MM.1S (cell line): ENCODE results near the gene PSMC3IP.

Experiments used
- DNase-seq: peaks from one replicate; pipeline ENCODE4 v3.0.0-alpha.2; 2015
- H2AFZ ChIP-seq: fragments of 300-600 bp; sonication (generic); 2 replicates; pipeline ENCODE4 v1.6.0; 2016; ENCODE audit warnings: antibody characterized with exemption, low read length
- H3F3A ChIP-seq: fragments of 300-600 bp; sonication (generic); 2 replicates; pipeline ENCODE4 v1.6.1; 2016; ENCODE audit warnings: mild to moderate bottlenecking, antibody characterized with exemption, low read length, moderate library complexity, mixed read lengths; ENCODE audit not compliant: insufficient read depth
- H3K27ac ChIP-seq: fragments of 300-600 bp; sonication (generic); 2 replicates; pipeline ENCODE4 v1.5.1; 2016; ENCODE audit warnings: mild to moderate bottlenecking, low read length
- H3K27me3 ChIP-seq: fragments of 300-600 bp; sonication (generic); replicated peaks from 2 replicates; pipeline ENCODE4 v1.6.0; 2016; ENCODE audit warnings: low read length; ENCODE audit not compliant: insufficient read depth
- H3K36me3 ChIP-seq: fragments of 300-600 bp; sonication (generic); replicated peaks from 2 replicates; pipeline ENCODE4 v1.6.1; 2016; ENCODE audit warnings: mild to moderate bottlenecking, low read length, mixed read lengths; ENCODE audit not compliant: insufficient read depth
- H3K4me1 ChIP-seq: fragments of 300-600 bp; sonication (generic); 2 replicates; pipeline ENCODE4 v1.6.1; 2016; ENCODE audit warnings: low read length, mixed read lengths
- H3K4me2 ChIP-seq: fragments of 300-600 bp; sonication (generic); 2 replicates; pipeline ENCODE4 v1.6.0; 2016; ENCODE audit warnings: low read depth, low read length
- H3K4me3 ChIP-seq: fragments of 300-600 bp; sonication (generic); 2 replicates; pipeline ENCODE4 v1.5.1; 2016; ENCODE audit warnings: low read length, mixed read lengths
- H3K79me2 ChIP-seq: fragments of 300-600 bp; sonication (generic); 2 replicates; pipeline ENCODE4 v1.6.1; 2016; ENCODE audit warnings: mixed run types, low read length, mixed read lengths
- H3K9ac ChIP-seq: fragments of 300-600 bp; sonication (generic); 2 replicates; pipeline ENCODE4 v1.6.1; 2016; ENCODE audit warnings: low read length, mixed read lengths
- H3K9me2 ChIP-seq: fragments of 300-600 bp; sonication (generic); replicated peaks from 2 replicates; pipeline ENCODE4 v1.6.1; 2016; ENCODE audit warnings: mild to moderate bottlenecking, low read length, mixed read lengths; ENCODE audit not compliant: insufficient read depth
- H3K9me3 ChIP-seq: fragments of 300-600 bp; sonication (generic); replicated peaks from 2 replicates; pipeline ENCODE4 v1.6.1; 2016; ENCODE audit warnings: mild to moderate bottlenecking, low read length, mixed read lengths; ENCODE audit not compliant: insufficient read depth
- H4K20me1 ChIP-seq: fragments of 300-600 bp; sonication (generic); 2 replicates; pipeline ENCODE4 v1.6.1; 2016; ENCODE audit warnings: mild to moderate bottlenecking, low read length, moderate library complexity, mixed read lengths; ENCODE audit not compliant: insufficient read depth
- CTCF ChIP-seq: fragments of 300-600 bp; sonication (generic); IDR thresholded peaks from 2 replicates; pipeline ENCODE4 v1.5.1; 2016; ENCODE audit warnings: antibody characterized with exemption, low read length, mixed read lengths
- EZH2 ChIP-seq: fragments of 300-600 bp; sonication (generic); optimal IDR thresholded peaks from 2 replicates; pipeline ENCODE3; 2017; ENCODE audit warnings: low read depth, mild to moderate bottlenecking, antibody characterized with exemption, low read length, mixed read lengths
- EZH2phosphoT487 ChIP-seq: fragments of 300-600 bp; sonication (generic); IDR thresholded peaks from 2 replicates; pipeline ENCODE4 v1.6.1; 2018; ENCODE audit warnings: antibody characterized with exemption, low read length

Gene PSMC3IP

DNA sequence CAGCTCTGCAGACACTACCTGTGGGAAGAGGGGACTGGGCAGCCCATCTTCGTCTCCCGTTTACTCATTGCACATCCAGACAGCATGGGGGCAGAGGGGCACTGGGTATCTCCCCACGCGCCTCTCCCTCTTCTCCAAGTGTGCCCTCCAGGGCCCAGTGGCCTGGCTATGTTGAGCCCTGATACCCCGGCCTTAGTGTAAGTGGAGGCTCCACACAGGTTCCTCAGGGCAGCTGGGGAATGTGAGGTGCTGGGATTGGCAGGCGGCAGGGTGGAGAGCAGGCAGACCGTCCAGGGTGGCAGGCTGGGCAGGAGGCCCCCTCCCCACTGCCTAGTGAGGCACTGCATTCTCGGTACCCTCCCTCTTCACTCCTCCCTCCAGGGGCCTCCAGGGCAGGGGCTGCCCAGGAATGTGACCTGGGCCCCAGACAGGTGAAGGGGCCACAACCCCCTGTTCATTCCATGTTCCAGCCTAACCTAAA is 54.7 kb downstream of the PSMC3IP start:
- H3K79me2 ChIP-seq: no peaks in the 10 kb centered on the region
- DNase-seq: no peak
- H3K36me3 ChIP-seq: no peaks in the 10 kb centered on the region
- TF ChIP-seq CTCF (no peak), EZH2phosphoT487 (no peak), EZH2 (no peak)
- H3K27ac ChIP-seq: no peak overlapping the region
- H3K9ac ChIP-seq: no peak overlapping the region
- H4K20me1 ChIP-seq: no peaks in the 10 kb centered on the region
- H3F3A ChIP-seq: no peaks in the 10 kb centered on the region
- H3K4me1 ChIP-seq: no peaks in the 10 kb centered on the region
- no peak overlapping the region for H3K4me3 ChIP-seq
- no peaks in the 10 kb centered on the region for H3K27me3 ChIP-seq
- H3K9me3 ChIP-seq: no peaks in the 10 kb centered on the region
- H2AFZ ChIP-seq: no peak overlapping the region
- H3K9me2 ChIP-seq: no peaks in the 10 kb centered on the region
- no peak overlapping the region for H3K4me2 ChIP-seq
